SU-DHL-6 (cell line): Measurements from ENCODE around the gene TSPAN32.

Source experiments
- H2AFZ ChIP-seq: fragments of 200-600 bp; sonication (generic); 2 replicates; pipeline ENCODE4 v1.6.1; 2014; ENCODE audit warnings: low read depth, mild to moderate bottlenecking, moderate library complexity, mixed read lengths, antibody characterized with exemption, low read length; ENCODE audit not compliant: severe bottlenecking
- H3F3A ChIP-seq: fragments of 200-600 bp; shearing (Covaris generic); 2 replicates; pipeline ENCODE4 v1.6.0; 2016; ENCODE audit warnings: antibody characterized with exemption, mild to moderate bottlenecking; ENCODE audit not compliant: insufficient read depth
- H3K27ac ChIP-seq: fragments of 200-600 bp; sonication (generic); 2 replicates; pipeline ENCODE4 v1.5.1; 2016; ENCODE audit warnings: low read depth, mild to moderate bottlenecking, low read length, moderate library complexity, mixed read lengths
- H3K27me3 ChIP-seq: fragments of 200-600 bp; sonication (generic), shearing (Covaris generic); 2 replicates; pipeline ENCODE4 v1.6.0; 2014; ENCODE audit warnings: mild to moderate bottlenecking, low read length
- H3K36me3 ChIP-seq: fragments of 200-600 bp; sonication (generic); 2 replicates; pipeline ENCODE4 v1.6.1; 2014; ENCODE audit warnings: mild to moderate bottlenecking, low read length, mixed read lengths
- H3K4me2 ChIP-seq: fragments of 300-600, 200-600 bp; shearing (Covaris generic), sonication (generic); 2 replicates; pipeline ENCODE4 v1.6.0; 2014; ENCODE audit warnings: low read length, low read depth, mild to moderate bottlenecking; ENCODE audit not compliant: poor library complexity, severe bottlenecking
- H3K4me3 ChIP-seq: fragments of 200-600 bp; sonication (generic); 2 replicates; pipeline ENCODE4 v1.5.1; 2014; ENCODE audit warnings: antibody characterized with exemption, low read length, mild to moderate bottlenecking, mixed read lengths; ENCODE audit not compliant: insufficient read depth, poor library complexity, severe bottlenecking
- H3K79me2 ChIP-seq: fragments of 200-600 bp; sonication (generic); 2 replicates; pipeline ENCODE4 v1.6.1; 2014; ENCODE audit warnings: mild to moderate bottlenecking, low read length, moderate library complexity; ENCODE audit not compliant: insufficient read depth
- H3K9ac ChIP-seq: fragments of 200-600 bp; sonication (generic); 2 replicates; pipeline ENCODE4 v1.7.0; 2014; ENCODE audit warnings: mild to moderate bottlenecking, low read length
- H3K9me2 ChIP-seq: fragments of 200-600 bp; sonication (generic); replicated peaks from 2 replicates; pipeline ENCODE4 v1.6.1; 2014; ENCODE audit warnings: low read length; ENCODE audit not compliant: insufficient read depth
- H3K9me3 ChIP-seq: fragments of 200-600 bp; sonication (generic); 2 replicates; pipeline ENCODE4 v1.6.1; 2014; ENCODE audit warnings: low read length, mixed read lengths; ENCODE audit not compliant: insufficient read depth
- H4K20me1 ChIP-seq: fragments of 200-600 bp; sonication (generic); 2 replicates; pipeline ENCODE4 v1.6.1; 2014; ENCODE audit warnings: low read depth, mild to moderate bottlenecking, antibody characterized with exemption, low read length, moderate library complexity, mixed read lengths
- CTCF ChIP-seq: fragments of 200-600 bp; sonication (generic); IDR thresholded peaks from one replicate; pipeline ENCODE4 v1.5.1; 2017; ENCODE audit warnings: antibody characterized with exemption, mild to moderate bottlenecking, low read length, moderate library complexity; ENCODE audit not compliant: insufficient read depth, poor library complexity, severe bottlenecking
- EZH2phosphoT487 ChIP-seq: fragments of 200-600 bp; sonication (generic), shearing (Covaris generic); conservative IDR thresholded peaks from 2 replicates; pipeline ENCODE4 v1.6.1; 2018; ENCODE audit warnings: mild to moderate bottlenecking, antibody characterized with exemption, low read length, moderate library complexity, mixed read lengths

The TSPAN32 gene

GRCh38 chr11:2325719-2326118 is 23.9 kb downstream of the TSPAN32 start:
- Histone ChIP-seq H3F3A (no peaks in the 10 kb centered on the region), H3K27me3 (no peaks in the 10 kb centered on the region), H3K4me3 (no peak overlapping the region), H4K20me1 (no peaks in the 10 kb centered on the region), H3K27ac (no peak overlapping the region), H3K9ac (no peak overlapping the region), H3K9me3 (peaks cover 5% of the 10 kb centered on the region; the same call in 1 of the 2 replicates), H3K79me2 (no peaks in the 10 kb centered on the region), H2AFZ (no peak overlapping the region), H3K9me2 (no peaks in the 10 kb centered on the region), H3K36me3 (no peaks in the 10 kb centered on the region), H3K4me2 (no peak overlapping the region)
- TF ChIP-seq CTCF (no peak), EZH2phosphoT487 (no peak)

- Histone ChIP-seq H3K4me2 (no peak overlapping the region), H3K9ac (no peak overlapping the region), H2AFZ (no peak overlapping the region), H3K9me3 (peaks cover 15% of the 10 kb centered on the region; the same call in 1 of the 2 replicates), H3K27me3 (no peaks in the 10 kb centered on the region), H3K9me2 (no peaks in the 10 kb centered on the region), H3K36me3 (no peaks in the 10 kb centered on the region), H3K4me3 (no peak overlapping the region), H4K20me1 (no peaks in the 10 kb centered on the region), H3K27ac (no peak overlapping the region), H3F3A (no peaks in the 10 kb centered on the region), H3K79me2 (no peaks in the 10 kb centered on the region)
- TF ChIP-seq EZH2phosphoT487 (no peak), CTCF (no peak)
Observed at GRCh38 chr11:2327032-2327431, 25.2 kb downstream of the TSPAN32 start.

DNA sequence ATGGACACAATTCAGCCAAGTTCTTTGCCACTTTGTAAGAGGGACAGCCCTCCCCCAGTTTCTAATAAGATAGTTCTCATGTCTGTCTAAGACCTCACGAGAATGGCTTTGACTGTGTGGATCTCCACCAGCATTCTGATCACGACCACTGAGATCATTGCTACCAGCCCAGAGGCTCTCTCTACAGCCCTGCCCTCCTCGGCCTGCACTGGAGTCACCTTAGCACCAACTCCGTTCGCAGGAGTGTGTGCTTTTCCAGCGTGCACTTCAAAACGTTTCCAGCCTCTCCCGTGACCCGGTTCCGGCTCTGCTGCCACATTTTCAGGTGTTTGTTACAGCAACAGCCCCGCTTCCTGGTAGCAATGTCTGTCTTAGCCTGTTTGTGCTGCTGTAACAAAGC is 26.2 kb downstream of the TSPAN32 start:
- Histone ChIP-seq H3K4me3 (no peak overlapping the region), H3K4me2 (no peak overlapping the region), H3K36me3 (no peaks in the 10 kb centered on the region), H3K9ac (no peak overlapping the region), H3K27me3 (no peaks in the 10 kb centered on the region), H4K20me1 (no peaks in the 10 kb centered on the region), H3K27ac (no peak overlapping the region), H3K79me2 (no peaks in the 10 kb centered on the region), H3F3A (no peaks in the 10 kb centered on the region), H3K9me3 (peaks cover 15% of the 10 kb centered on the region; the same call in 1 of the 2 replicates), H2AFZ (no peak overlapping the region), H3K9me2 (no peaks in the 10 kb centered on the region)
- TF ChIP-seq EZH2phosphoT487 = no peak
- no peak for TF ChIP-seq CTCF
